ENCODE results near the gene NUDT14.

NUDT14 gene

GRCh38 chr14:105180592-105181548, at the start of gene NUDT14:
NUDT14 (minus strand) TSS chr14:105181312; CDS start chr14:105181209, 103 bp downstream.
- DNase-seq = peak; percentile 82

DNA sequence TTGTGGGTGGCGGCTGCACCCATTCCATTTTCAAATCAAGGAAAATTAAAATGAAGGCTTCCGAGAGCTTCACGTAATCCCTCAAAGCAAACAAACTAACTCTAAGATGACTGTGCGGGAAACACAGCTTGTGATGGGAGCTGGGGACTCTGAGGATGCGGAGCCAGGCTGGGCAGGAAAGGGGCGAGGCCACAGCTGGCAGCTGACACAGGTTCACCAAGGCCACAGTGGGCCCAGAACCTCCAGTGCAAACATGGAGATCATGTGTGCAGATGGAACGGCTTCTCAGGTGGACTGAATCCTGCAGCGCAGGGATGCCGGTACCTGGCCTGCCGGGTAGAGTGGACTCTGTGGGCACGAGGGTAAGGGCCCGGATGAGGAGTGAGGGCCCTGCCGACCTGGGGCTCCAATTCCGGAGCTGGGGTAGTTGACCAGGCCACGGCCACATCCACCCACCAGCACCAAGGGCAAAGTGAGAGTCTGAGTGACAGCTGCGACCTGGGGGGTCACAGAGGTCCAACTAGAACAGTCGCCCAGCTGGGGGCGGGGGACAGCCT, 48.1 kb upstream of the NUDT14 start:
- DNase-seq = no peak

DNA sequence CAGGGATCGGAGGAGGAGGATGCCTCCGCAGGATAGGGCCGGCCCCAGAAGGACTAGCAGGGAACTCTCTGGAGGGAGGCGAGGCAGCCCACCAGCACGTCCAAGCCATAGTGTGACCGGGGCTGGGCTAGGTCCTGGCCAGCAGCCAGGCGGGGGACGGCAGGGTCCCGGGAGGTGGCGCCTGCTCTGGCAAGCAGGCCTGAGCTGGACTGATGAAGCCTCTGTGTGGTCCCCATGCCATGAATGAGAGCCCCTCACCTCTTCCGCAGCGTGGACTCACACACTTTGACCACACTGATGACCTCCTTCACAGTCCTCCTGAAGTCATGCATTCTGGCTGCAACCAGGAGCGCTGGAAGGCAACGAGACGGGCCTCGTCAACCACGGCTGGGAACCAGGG, 47.5 kb upstream of the NUDT14 start:
- DNase-seq = no peak

- DNase-seq = no peak
Measured at GRCh38 chr14:105227346-105227745, 46.2 kb upstream of the NUDT14 start.

DNA sequence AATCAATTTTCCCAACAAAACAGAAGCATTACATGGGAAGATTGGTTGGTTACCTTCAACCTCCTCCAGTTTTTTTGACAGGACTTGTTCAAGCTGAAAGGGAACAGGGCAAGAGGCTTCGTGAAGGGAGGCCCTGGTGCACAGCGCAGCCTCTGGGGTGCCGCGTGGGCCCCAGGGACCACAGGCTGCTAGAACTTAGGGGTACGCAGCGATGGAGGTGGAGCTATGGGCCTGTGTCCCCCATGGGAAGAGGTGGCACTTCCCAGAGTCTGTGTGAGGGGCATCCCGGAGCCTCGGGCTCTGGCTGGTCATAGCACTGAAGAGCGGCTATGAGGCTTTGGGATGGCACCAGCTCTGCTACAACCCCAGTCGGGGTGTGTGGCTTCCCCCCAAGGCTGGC, 45.1 kb upstream of the NUDT14 start:
- DNase-seq = no peak

DNA sequence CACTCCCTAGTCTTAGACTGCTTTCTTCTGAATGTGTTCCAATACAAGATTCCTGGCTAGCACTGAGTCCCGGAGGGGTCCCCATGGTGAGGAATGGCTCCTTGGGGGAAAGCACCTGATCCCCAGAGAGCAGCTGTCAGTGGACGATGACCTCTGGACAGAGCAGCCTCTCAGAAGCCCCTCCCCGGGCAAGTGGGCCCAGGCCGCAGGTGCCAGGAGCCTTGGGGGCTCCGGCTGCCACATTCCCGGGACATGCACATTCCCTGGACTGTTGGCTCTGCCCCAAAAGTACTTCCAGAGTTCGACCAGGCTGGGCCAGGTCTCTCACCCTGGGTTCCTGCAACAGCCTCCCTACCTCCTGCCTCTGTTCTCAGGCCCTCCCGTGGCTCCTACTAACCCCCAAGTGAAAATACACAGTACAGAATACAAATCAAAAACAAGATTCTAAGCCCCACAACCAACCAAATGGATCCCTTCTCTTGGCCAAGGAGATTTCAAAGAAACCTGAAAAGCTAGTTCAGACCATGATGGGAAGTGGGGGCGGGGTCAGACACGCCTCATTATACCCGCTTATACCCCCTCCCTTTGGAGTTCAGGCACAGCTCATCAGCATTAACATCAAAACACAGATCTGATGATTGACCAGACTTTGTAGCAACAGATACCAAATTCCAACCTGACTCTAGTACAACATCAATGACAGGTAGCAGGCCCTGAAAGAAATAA, 43.9 kb upstream of the NUDT14 start:
- no peak for DNase-seq

DNA sequence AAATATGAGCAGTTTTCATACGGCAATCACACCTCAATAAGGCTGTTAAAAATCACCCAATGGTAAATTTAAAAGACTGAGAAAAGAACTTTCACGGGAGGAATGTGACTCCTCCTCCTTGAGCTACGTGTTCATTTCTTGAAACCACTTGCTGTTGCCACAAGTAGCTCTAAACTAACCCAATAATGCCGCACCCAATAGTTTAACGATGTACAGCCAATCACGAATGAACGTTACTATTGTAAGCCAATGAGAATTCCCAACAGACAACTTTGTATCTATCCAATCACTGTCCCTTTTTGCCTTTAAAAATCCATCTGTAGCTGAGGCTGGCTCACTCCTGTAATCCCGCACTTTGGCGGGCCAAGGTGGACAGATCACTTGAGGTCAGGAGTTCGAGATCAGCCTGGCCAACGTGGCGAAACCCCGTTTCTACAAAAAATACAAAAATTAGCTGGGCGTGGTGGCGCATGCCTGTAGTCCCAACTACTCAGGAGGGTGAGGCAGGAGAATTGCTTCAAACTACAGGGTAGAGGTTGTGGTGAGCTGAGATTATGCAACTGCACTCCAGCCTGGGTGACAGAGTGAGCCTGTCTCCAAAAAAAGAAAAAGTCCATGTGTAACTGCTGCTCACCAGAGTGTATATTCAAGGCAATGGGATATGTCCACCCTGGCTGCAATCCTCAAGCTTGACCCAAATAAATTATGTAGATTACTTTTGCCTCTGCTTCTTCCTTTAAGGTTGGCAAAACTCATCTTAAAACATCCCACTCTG, 42.8 kb upstream of the NUDT14 start:
- DNase-seq = no peak

GRCh38 chr14:105223260-105223659, 42.1 kb upstream of the NUDT14 start:
- no peak for DNase-seq

GRCh38 chr14:105221598-105222178, 40.6 kb upstream of the NUDT14 start:
- DNase-seq = no peak

GRCh38 chr14:105220699-105221597, 39.8 kb upstream of the NUDT14 start:
- no peak for DNase-seq

DNA sequence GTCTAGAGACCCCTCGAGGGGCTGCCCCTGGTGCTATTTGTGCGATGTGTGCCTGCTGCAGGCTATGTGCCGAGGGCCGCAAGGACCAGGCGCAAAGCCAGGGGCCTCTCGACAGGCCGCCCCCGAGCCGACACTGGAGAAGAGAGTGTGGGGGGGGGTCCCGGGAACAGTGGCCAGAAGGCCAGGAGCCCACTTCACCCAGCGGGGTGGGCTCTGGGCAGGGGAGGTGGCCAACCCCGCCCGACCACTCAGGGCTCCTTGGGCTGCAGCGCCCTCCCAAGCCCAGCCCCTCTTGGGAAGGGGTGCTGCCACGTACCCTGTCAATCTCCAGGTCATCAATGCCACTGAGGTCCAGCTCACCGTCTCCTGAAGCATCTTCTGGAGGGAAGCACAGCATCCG, 38.6 kb upstream of the NUDT14 start:
- no peak for DNase-seq

DNA sequence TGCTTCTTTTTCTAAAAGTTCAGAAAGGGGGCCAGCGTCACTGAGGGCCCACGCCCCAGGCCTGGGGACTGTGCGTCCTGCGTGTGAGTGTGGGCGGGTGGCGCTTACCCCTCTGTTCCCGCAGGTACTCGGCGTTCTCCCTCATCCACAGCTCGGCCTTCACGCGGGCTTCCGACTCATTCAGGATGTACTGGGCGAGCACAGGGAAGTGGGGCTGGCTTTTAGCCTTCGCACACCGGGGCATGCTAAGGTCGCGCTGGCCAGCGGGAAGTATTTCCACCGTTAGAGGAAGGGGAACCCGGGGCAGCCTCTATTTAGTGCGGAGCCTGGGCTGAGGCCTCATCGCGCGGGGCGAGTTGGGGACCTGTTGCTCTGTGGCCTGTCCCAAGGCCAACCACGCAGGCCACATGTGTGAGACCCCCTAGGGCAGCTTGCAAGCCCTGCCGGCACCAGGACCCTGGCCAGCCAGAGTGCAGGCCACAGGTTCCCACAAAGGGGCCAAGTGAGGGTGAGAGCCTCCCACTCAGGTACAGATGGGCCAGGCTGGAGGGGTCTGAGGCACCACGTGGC, 38.0 kb upstream of the NUDT14 start:
- DNase-seq = no peak

DNA sequence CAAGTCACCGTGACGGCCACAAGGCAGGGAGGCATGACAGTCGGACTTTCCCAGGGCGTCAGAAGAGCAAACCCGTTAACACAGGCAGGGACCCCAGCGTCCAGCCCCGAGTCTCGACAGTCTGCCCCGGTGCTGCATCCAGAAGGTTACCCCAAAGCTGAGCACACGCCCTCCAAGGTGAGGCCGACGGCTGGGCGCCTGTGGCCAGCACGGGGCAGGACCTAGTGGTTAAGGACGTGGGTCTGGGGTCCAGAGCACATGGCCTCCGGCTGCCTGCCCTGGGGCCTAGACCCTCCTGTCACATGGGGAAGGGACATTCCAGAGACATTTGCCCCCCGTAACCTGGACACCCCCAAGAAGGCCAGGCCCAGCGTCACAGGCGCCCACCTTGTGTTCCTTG, 37.5 kb upstream of the NUDT14 start:
- DNase-seq = no peak

- DNase-seq = no peak
Measured at GRCh38 chr14:105217774-105218173, 36.7 kb upstream of the NUDT14 start.

- DNase-seq = no peak
Measured at GRCh38 chr14:105216490-105217247, 35.6 kb upstream of the NUDT14 start.

GRCh38 chr14:105215602-105216001, 34.5 kb upstream of the NUDT14 start:
- no peak for DNase-seq

- no peak for DNase-seq
Measured at GRCh38 chr14:105214324-105214915, 33.3 kb upstream of the NUDT14 start.

GRCh38 chr14:105213361-105213760, 32.2 kb upstream of the NUDT14 start:
- peak; percentile 63 for DNase-seq

DNA sequence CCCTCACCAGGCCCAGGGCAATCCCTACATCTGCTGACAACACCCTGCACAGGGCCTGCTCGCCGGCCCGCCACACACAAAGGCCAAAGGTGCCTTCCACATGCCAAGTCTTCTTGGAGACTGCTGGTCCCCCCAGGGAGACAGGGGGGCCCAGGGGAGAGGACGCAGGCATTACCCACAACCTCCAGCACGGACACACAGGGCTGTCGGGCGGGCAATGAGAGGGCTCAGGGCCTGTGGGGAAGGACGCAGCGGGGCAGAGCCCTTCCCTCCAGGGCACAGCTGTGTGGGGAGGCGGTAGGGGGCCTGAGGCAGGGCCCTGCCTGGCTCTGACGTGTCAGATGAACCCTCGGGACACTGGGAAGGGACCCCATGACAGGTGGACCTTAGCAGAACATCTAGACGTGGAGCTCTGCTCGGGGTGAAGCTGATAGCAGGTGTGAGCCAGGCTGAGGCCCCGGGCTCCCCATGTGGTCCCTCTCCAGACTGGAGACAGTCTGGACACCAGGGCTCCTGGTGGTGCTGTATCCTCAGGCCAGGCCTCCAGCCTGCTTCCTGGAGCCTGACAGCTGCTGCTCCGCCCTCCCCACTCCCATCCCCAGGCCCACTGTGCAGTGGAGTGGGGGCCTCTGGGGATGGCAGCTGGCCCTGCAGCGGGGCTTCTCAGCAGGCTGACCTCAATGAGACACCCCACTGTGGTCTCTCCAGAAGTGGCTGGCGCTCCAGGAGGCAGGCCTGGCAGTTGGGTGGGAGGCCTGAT, 31.6 kb upstream of the NUDT14 start:
- peak; percentile 80 for DNase-seq

Data from NCI-H345 (cell line).